CD4-positive, alpha-beta T cell treated with Interleukin-6 for 4 hours (primary cell): ENCODE measurements around the gene SPDL1.

ENCODE experiments used
- DNase-seq: peaks from one replicate; pipeline ENCODE4 v3.0.0-alpha.2; 2020; ENCODE audit warnings: mixed read lengths

The SPDL1 gene

GRCh38 chr5:169583424-169584220, at the start of gene SPDL1:
Gene SPDL1, plus strand, starts transcription at chr5:169583773. Its CDS starts 4,644 bp downstream, at chr5:169588417.
- peak; percentile 94 for DNase-seq

- no peak for DNase-seq
These were observed 49.2 kb upstream of the SPDL1 start for GRCh38 chr5:169534311-169534880.

GRCh38 chr5:169534939-169535338, 48.6 kb upstream of the SPDL1 start:
- DNase-seq: no peak

GRCh38 chr5:169538944-169539343, 44.6 kb upstream of the SPDL1 start:
- DNase-seq: no peak

- no peak for DNase-seq
These were observed 40.8 kb upstream of the SPDL1 start for GRCh38 chr5:169542811-169543210.

GRCh38 chr5:169544264-169544950, 39.2 kb upstream of the SPDL1 start:
- no peak for DNase-seq

- DNase-seq: no peak
These were observed 37.8 kb upstream of the SPDL1 start for GRCh38 chr5:169545762-169546161.

GRCh38 chr5:169546346-169546745, 37.2 kb upstream of the SPDL1 start:
- no peak for DNase-seq

- DNase-seq: no peak
These were observed 36.1 kb upstream of the SPDL1 start for GRCh38 chr5:169547508-169547907.

- DNase-seq: no peak
These were observed 35.3 kb upstream of the SPDL1 start for GRCh38 chr5:169548315-169548714.

- no peak for DNase-seq
These were observed 34.0 kb upstream of the SPDL1 start for GRCh38 chr5:169549453-169550100.

- DNase-seq: no peak
These were observed 33.3 kb upstream of the SPDL1 start for GRCh38 chr5:169550227-169550626.

GRCh38 chr5:169551146-169551545, 32.4 kb upstream of the SPDL1 start:
- no peak for DNase-seq

- no peak for DNase-seq
These were observed 31.9 kb upstream of the SPDL1 start for GRCh38 chr5:169551696-169552095.

GRCh38 chr5:169554251-169554650, 29.3 kb upstream of the SPDL1 start:
- DNase-seq: no peak

GRCh38 chr5:169557838-169558237, 25.7 kb upstream of the SPDL1 start:
- no peak for DNase-seq

- no peak for DNase-seq
These were observed 21.7 kb upstream of the SPDL1 start for GRCh38 chr5:169561893-169562292.

- DNase-seq: no peak
These were observed 20.2 kb upstream of the SPDL1 start for GRCh38 chr5:169563369-169563768.

GRCh38 chr5:169566202-169566601, 17.4 kb upstream of the SPDL1 start:
- DNase-seq: no peak

- DNase-seq: no peak
These were observed 16.5 kb upstream of the SPDL1 start for GRCh38 chr5:169567079-169567478.

GRCh38 chr5:169569513-169569912, 14.1 kb upstream of the SPDL1 start:
- no peak for DNase-seq

GRCh38 chr5:169571355-169571754, 12.2 kb upstream of the SPDL1 start:
- no peak for DNase-seq

GRCh38 chr5:169574134-169574646, 9.4 kb upstream of the SPDL1 start:
- DNase-seq: no peak
